K562 (cell line): ENCODE data around the gene VSTM2B. TPM values are rescaled to one million over a fixed set of nuclear protein-coding genes. Genes with fewer than 3 reads are reported as not detected.

Experiments
- ATAC-seq: fragments of 200-7000 bp; cut with Tn5 transposase; 3 replicates; pipeline ENCODE4 v1.9.1; 2020; ENCODE audit warnings: moderate library complexity
- BruUV-seq: library from RNA; stranded (reverse); fragments of 400-500 nt; replicated peaks from 2 replicates; lab custom pipeline; 2021; lab: Mats Ljungman, UMichigan
- CTCF ChIA-PET: fragments of 300-600 bp; formaldehyde crosslinking; extraction: SDS; loops from one replicate; lab custom pipeline; 2021; ENCODE audit warnings: low intra/inter-chr PET ratio; lab: Yijun Ruan, JAX
- POLR2A ChIA-PET: fragments of 300-600, 350-650 bp; sonication (Branson Sonifier 250); formaldehyde crosslinking; extraction: SDS; loops from one replicate; lab custom pipeline; 2021; ENCODE audit warnings: antibody characterized with exemption, inconsistent platforms; lab: Yijun Ruan, JAX
- DNase-seq, 4 experiments: peaks; one replicate each; pipeline versions ENCODE4 v3.0.0 to v3.0.0-alpha.2; 2011 to 2018; ENCODE audit warnings: low spot score in 3 of 4, mixed read lengths in 3 of 4; ENCODE audit errors: extremely low read depth in 1 of 4
- FAIRE-seq: peaks from 2 replicates; lab custom pipeline; 2011; peaks lifted over from hg19 to GRCh38; lab: Jason Lieb, UNC
- H2AFZ ChIP-seq: 2 replicates; pipeline ENCODE4 v1.6.0; 2011; ENCODE audit warnings: low read depth, low read length, control low read depth, inconsistent platforms
- H3K27ac ChIP-seq: fragments of 200-600 bp; 3 replicates; pipeline ENCODE4 v1.8.0; 2011; ENCODE audit warnings: low read depth, mild to moderate bottlenecking, control low read depth, inconsistent platforms, low read length, moderate library complexity, mixed read lengths; ENCODE audit errors: extremely low read depth
- H3K27me3 ChIP-seq, 2 experiments: fragments of 300-600 bp in 1 of 2; 2 replicates in 1 of 2; 3 replicates in 1 of 2; pipeline versions ENCODE4 v1.6.0 to v1.8.0; 2011; ENCODE audit warnings: inconsistent platforms in 2 of 2, low read length in 2 of 2, mild to moderate bottlenecking in 1 of 2, mixed read lengths in 1 of 2, moderate library complexity in 1 of 2; ENCODE audit not compliant: control insufficient read depth in 2 of 2, insufficient read depth in 2 of 2
- H3K36me3 ChIP-seq: fragments of 300-600 bp; 3 replicates; pipeline ENCODE4 v1.8.0; 2011; ENCODE audit warnings: mild to moderate bottlenecking, low read length, inconsistent platforms; ENCODE audit not compliant: control insufficient read depth, insufficient read depth
- H3K4me1 ChIP-seq, 2 experiments: fragments of 200-600 bp in 1 of 2; replicated peaks in 1 of 2; 2 replicates in 1 of 2; 3 replicates in 1 of 2; pipeline versions ENCODE4 v1.5.1 to v1.8.0; 2011; ENCODE audit warnings: inconsistent platforms in 2 of 2, low read length in 2 of 2, mild to moderate bottlenecking in 1 of 2, mixed read lengths in 1 of 2, moderate library complexity in 1 of 2; ENCODE audit not compliant: control insufficient read depth in 2 of 2, insufficient read depth in 2 of 2
- H3K4me2 ChIP-seq: 2 replicates; pipeline ENCODE4 v1.6.1; 2011; ENCODE audit warnings: low read length, control low read depth, inconsistent platforms, mixed read lengths; ENCODE audit not compliant: insufficient read depth
- H3K4me3 ChIP-seq: fragments of 200-600 bp; sonication (generic), shearing (Covaris generic); 2 replicates; pipeline ENCODE4 v1.5.1; 2016; ENCODE audit warnings: control low read depth, inconsistent platforms
- H3K79me2 ChIP-seq: fragments of 200-600 bp; 3 replicates; pipeline ENCODE4 v1.8.0; 2011; ENCODE audit warnings: low read length, inconsistent platforms; ENCODE audit not compliant: control insufficient read depth, insufficient read depth
- H3K9ac ChIP-seq, 2 experiments: 2 replicates each; pipeline versions ENCODE4 v1.6.0 to v1.6.1; 2011; ENCODE audit warnings: low read depth in 2 of 2, low read length in 2 of 2, control low read depth in 1 of 2, inconsistent platforms in 1 of 2, mild to moderate bottlenecking in 1 of 2, mixed read lengths in 1 of 2; ENCODE audit not compliant: insufficient read depth in 1 of 2
- H3K9me1 ChIP-seq: one replicate; pipeline ENCODE4 v1.6.0; 2011; ENCODE audit warnings: inconsistent platforms, mild to moderate bottlenecking, low read length, moderate library complexity; ENCODE audit not compliant: control insufficient read depth, insufficient read depth
- H3K9me3 ChIP-seq: replicated peaks from 2 replicates; pipeline ENCODE4 v1.5.1; 2011; ENCODE audit warnings: low read depth, low read length, inconsistent platforms; ENCODE audit not compliant: control insufficient read depth, insufficient read depth
- H4K20me1 ChIP-seq: replicated peaks from 2 replicates; pipeline ENCODE4 v1.6.1; 2011; ENCODE audit warnings: low read length, inconsistent platforms, mixed read lengths; ENCODE audit not compliant: control insufficient read depth, insufficient read depth
- BCL6 ChIP-seq: fragments of 250-450 bp; sonication (Bioruptor Pico); IDR thresholded peaks from 2 replicates; pipeline ENCODE4 v1.4.0; 2020
- CBX1 ChIP-seq: sonication (generic); IDR thresholded peaks from 2 replicates; pipeline ENCODE4 v1.6.1; 2016; ENCODE audit warnings: antibody characterized with exemption, low read depth, mild to moderate bottlenecking
- EHMT2 ChIP-seq: fragments of 450-650 bp; IDR thresholded peaks from 2 replicates; pipeline ENCODE4 v1.6.1; 2018; ENCODE audit warnings: antibody characterized with exemption
- FOXK1 ChIP-seq: sonication (generic); formaldehyde crosslinking; IDR thresholded peaks from 2 replicates; pipeline ENCODE4 v1.8.0; 2022; ENCODE audit warnings: missing genetic modification reagents, mild to moderate bottlenecking, borderline replicate concordance
- MAFF ChIP-seq: IDR thresholded peaks from 2 replicates; pipeline ENCODE4 v1.6.1; 2012; ENCODE audit warnings: low read length, improper control_type of control experiment
- MEF2A ChIP-seq: IDR thresholded peaks from 2 replicates; pipeline ENCODE4 v1.6.1; 2011; ENCODE audit warnings: low read depth, mild to moderate bottlenecking, low read length, moderate library complexity; ENCODE audit not compliant: control insufficient read depth
- NUFIP1 ChIP-seq: fragments of 450-650 bp; IDR thresholded peaks from 2 replicates; pipeline ENCODE4 v1.6.1; 2018; ENCODE audit not compliant: partially characterized antibody
- TBL1XR1 ChIP-seq, 2 experiments: IDR thresholded peaks; 2 replicates each; pipeline ENCODE4 v1.6.1; 2012; ENCODE audit warnings: improper control_type of control experiment in 2 of 2, low read length in 2 of 2, mild to moderate bottlenecking in 1 of 2
- TFAM ChIP-seq: fragments of 250-450 bp; sonication (Bioruptor Pico); conservative IDR thresholded peaks from 2 replicates; pipeline ENCODE4 v1.5.0; 2021; ENCODE audit warnings: mild to moderate bottlenecking, moderate library complexity
- TSC22D4 ChIP-seq: fragments of 450-650 bp; IDR thresholded peaks from 2 replicates; pipeline ENCODE4 v1.6.1; 2016; ENCODE audit warnings: missing genetic modification characterization, missing biosample characterization, control low read depth
- ZC3H11A ChIP-seq: IDR thresholded peaks from 2 replicates; pipeline ENCODE4 v1.6.1; 2012; ENCODE audit warnings: low read depth, low read length, improper control_type of control experiment
- ZEB2 ChIP-seq: fragments of 450-650 bp; IDR thresholded peaks from 2 replicates; pipeline ENCODE4 v1.6.1; 2016
- ZNF217 ChIP-seq: sonication (generic); formaldehyde crosslinking; IDR thresholded peaks from 2 replicates; pipeline ENCODE4 v1.8.0; 2022; ENCODE audit warnings: mild to moderate bottlenecking, missing genetic modification reagents
- ZNF57 ChIP-seq: fragments of 450-650 bp; formaldehyde crosslinking; IDR thresholded peaks from 2 replicates; pipeline ENCODE4 v1.4.0; 2020; ENCODE audit warnings: mild to moderate bottlenecking, moderate library complexity
- ZNF696 ChIP-seq: fragments of 250-450 bp; sonication (Bioruptor Pico); conservative IDR thresholded peaks from 2 replicates; pipeline ENCODE4 v1.4.0; 2020; ENCODE audit warnings: mild to moderate bottlenecking, moderate library complexity
- ZNF699 ChIP-seq: fragments of 250-450 bp; sonication (Bioruptor Pico); IDR thresholded peaks from 2 replicates; pipeline ENCODE4 v1.8.0; 2021; ENCODE audit warnings: mild to moderate bottlenecking, moderate library complexity; ENCODE audit not compliant: insufficient replicate concordance
- whole genome bisulfite sequencing: fragments of 100-300 bp; shearing (Covaris generic); methylation state at CpG from one replicate; pipeline ENCODE4 v1.1.6; 2016; ENCODE audit warnings: low coverage, mixed read lengths; ENCODE audit not compliant: insufficient coverage; ENCODE audit errors: missing lambda C conversion rate; 5-methylcytosine and 5-hydroxymethylcytosine counted together
- in situ Hi-C: fragments of 300-500 bp; cut with MboI; formaldehyde crosslinking; loops from 4 replicates; pipeline ENCODE4 v1.15.0; 2018; ENCODE audit warnings: inconsistent platforms, mixed read lengths
- intact Hi-C: fragments of 100-400 bp; cut with micrococcal nuclease; formaldehyde crosslinking; loops from 2 replicates; pipeline ENCODE4 v1.14.2; 2022
- polyA plus RNA-seq, 8 experiments: library from polyadenylated mRNA; depleted of rRNA in 4 of 8; stranded (reverse) in 5 of 8; unstranded in 3 of 8; fragments of >200 nt; fragmentation: Nextera tagmentation in 2 of 8; fragmentation: Illumina TruSeq in 1 of 8; extraction: Ambion mirVana in 2 of 8; extraction: Trizol in 1 of 8; gene quantifications; 2 replicates each; pipeline versions ENCODE4 v1.2.1 to v1.2.3, GENCODE V29; 2011 to 2014; ENCODE audit warnings: inconsistent platforms in 1 of 8, missing spikeins in 1 of 8
- total RNA-seq, 7 experiments: library from RNA; depleted of rRNA in 6 of 7; stranded (reverse); fragments of >200 nt in 6 of 7; fragmentation: Illumina TruSeq in 2 of 7; extraction: Trizol in 2 of 7; gene quantifications; 2 replicates each; pipeline versions ENCODE4 v1.2.1 to v1.2.3, GENCODE V29; 2011 to 2021; ENCODE audit warnings: low replicate concordance in 1 of 7
- TF ChIP-seq, protein P1 (sequence below): fragments of 250-450 bp; sonication (Bioruptor Pico); IDR thresholded peaks from 2 replicates; pipeline ENCODE4 v1.9.0; 2021; ENCODE audit warnings: mild to moderate bottlenecking
- TF ChIP-seq, protein P2 (sequence below): fragments of 250-450 bp; sonication (Bioruptor Pico); IDR thresholded peaks from 2 replicates; pipeline ENCODE4 v1.4.0; 2020; ENCODE audit warnings: mild to moderate bottlenecking, moderate library complexity

Gene VSTM2B
- total and polyA plus RNA-seq, 9 of the 15 experiments (the other 6 are each of a cell fraction or from before 2014, with no cell fraction given), result not detected

DNA sequence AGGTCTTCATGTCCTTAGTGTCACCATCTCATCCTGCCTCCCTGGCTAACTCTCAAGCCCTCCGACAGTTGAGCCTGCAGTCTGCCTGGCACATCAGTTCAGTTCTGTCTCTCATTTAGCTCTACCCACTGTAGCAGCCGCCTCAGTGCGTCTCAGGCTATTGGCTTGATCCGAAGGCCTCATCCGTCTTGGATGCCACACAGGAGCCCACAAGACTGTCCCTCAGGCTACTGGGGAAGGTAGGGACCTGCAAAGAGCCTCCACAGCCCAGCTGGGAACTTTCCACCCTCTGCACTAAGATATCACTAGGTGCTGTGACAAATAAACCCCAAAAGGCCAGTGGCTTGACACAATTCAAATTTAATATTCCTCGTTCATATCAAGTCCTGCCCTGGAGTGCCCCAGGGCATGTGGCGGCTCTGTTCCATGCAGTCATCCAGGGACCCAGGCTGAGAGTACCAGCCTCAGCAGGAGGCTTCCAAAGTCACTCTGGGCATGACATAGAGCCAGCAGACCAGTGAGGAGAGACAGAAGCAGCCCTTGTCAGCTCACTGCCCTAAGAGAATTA lies 5.7 kb downstream of the VSTM2B start:
- peaks cover 0 to 30% of the 10 kb centered on the region in 2 experiments; a peak in 1 of 5 replicates for H3K4me1 ChIP-seq
- in situ Hi-C loops (no loop called here), intact Hi-C loops (no loop called here)
- H2AFZ ChIP-seq, result no peak overlapping the region
- peaks cover 3 to 34% of the 10 kb centered on the region in 2 experiments; a peak in 2 of 5 replicates for H3K27me3 ChIP-seq
- WGBS, result 0% methylated on average over 7 of the region's 7 CpGs
- no peaks in the 10 kb centered on the region for H3K9me3 ChIP-seq
- CTCF ChIA-PET, result no interaction called here
- BruUV-seq, result no TSS peak
- POLR2A ChIA-PET, result no interaction called here
- ATAC-seq (no peak), DNase-seq (no peak), FAIRE-seq (no peak)
- H3K4me2 ChIP-seq, result no peak overlapping the region
- no peaks in the 10 kb centered on the region for H3K79me2 ChIP-seq
- no peaks in the 10 kb centered on the region for H4K20me1 ChIP-seq
- TF ChIP-seq BCL6 (CRISPR knock-in tag) (no peak), MAFF (no peak), ZEB2 (no peak), ZNF57 (CRISPR knock-in tag) (no peak), ZNF696 (CRISPR knock-in tag) (no peak), ZNF217 (CRISPR knock-in tag) (no peak), NUFIP1 (no peak), ZNF699 (CRISPR knock-in tag) (no peak), TBL1XR1 (IDR thresholded peaks at IDR 0.05; ENCODE audit: low read length in 2 of 2) (no peak), TSC22D4 (tag) (no peak), TFAM (CRISPR knock-in tag) (no peak), MEF2A (no peak), FOXK1 (CRISPR knock-in tag) (no peak), ZC3H11A (no peak), CBX1 (no peak), EHMT2 (no peak)
- TF ChIP-seq, protein P1, sequence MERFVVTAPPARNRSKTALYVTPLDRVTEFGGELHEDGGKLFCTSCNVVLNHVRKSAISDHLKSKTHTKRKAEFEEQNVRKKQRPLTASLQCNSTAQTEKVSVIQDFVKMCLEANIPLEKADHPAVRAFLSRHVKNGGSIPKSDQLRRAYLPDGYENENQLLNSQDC, result no peak
- TF ChIP-seq, protein P2, sequence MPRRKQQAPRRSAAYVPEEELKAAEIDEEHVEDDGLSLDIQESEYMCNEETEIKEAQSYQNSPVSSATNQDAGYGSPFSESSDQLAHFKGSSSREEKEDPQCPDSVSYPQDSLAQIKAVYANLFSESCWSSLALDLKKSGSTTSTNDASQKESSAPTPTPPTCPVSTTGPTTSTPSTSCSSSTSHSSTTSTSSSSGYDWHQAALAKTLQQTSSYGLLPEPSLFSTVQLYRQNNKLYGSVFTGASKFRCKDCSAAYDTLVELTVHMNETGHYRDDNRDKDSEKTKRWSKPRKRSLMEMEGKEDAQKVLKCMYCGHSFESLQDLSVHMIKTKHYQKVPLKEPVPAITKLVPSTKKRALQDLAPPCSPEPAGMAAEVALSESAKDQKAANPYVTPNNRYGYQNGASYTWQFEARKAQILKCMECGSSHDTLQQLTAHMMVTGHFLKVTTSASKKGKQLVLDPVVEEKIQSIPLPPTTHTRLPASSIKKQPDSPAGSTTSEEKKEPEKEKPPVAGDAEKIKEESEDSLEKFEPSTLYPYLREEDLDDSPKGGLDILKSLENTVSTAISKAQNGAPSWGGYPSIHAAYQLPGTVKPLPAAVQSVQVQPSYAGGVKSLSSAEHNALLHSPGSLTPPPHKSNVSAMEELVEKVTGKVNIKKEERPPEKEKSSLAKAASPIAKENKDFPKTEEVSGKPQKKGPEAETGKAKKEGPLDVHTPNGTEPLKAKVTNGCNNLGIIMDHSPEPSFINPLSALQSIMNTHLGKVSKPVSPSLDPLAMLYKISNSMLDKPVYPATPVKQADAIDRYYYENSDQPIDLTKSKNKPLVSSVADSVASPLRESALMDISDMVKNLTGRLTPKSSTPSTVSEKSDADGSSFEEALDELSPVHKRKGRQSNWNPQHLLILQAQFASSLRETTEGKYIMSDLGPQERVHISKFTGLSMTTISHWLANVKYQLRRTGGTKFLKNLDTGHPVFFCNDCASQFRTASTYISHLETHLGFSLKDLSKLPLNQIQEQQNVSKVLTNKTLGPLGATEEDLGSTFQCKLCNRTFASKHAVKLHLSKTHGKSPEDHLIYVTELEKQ (CRISPR knock-in tag), result no peak
- H3K9me1 ChIP-seq, result no peaks in the 10 kb centered on the region
- H3K27ac ChIP-seq, result no peak overlapping the region
- no peak overlapping the region for H3K4me3 ChIP-seq
- H3K36me3 ChIP-seq, result no peaks in the 10 kb centered on the region
- H3K9ac ChIP-seq, result no peak overlapping the region
